OCI-LY7 (cell line): ENCODE measurements around the gene STX11. TPM values are rescaled to one million over a fixed set of nuclear protein-coding genes. Genes with fewer than 3 reads are reported as not detected.

Experiments
- BruUV-seq: library from RNA; stranded (reverse); fragments of 400-500 nt; replicated peaks from 2 replicates; lab custom pipeline; 2021; lab: Mats Ljungman, UMichigan
- CTCF ChIA-PET: fragments of 300-600 bp; sonication (Branson Sonifier 250); formaldehyde crosslinking; loops from one replicate; lab custom pipeline; 2022; ENCODE audit warnings: antibody characterized with exemption; ENCODE audit not compliant: unreplicated experiment; lab: Charles Lee
- POLR2A ChIA-PET: fragments of 300-600 bp; sonication (Branson Sonifier 250); formaldehyde crosslinking; loops from one replicate; lab custom pipeline; 2022; ENCODE audit warnings: antibody characterized with exemption; lab: Charles Lee
- DNase-seq: peaks from one replicate; pipeline ENCODE4 v3.0.0-alpha.2; 2015; ENCODE audit warnings: low spot score
- H2AFZ ChIP-seq: fragments of 200-600 bp; sonication (generic), shearing (Covaris generic); 2 replicates; pipeline ENCODE4 v1.6.1; 2014; ENCODE audit warnings: mild to moderate bottlenecking, antibody characterized with exemption, low read length, moderate library complexity
- H3K27ac ChIP-seq: fragments of 200-600 bp; sonication (generic); 2 replicates; pipeline ENCODE4 v1.5.1; 2014; ENCODE audit warnings: mixed run types, low read depth, mild to moderate bottlenecking, moderate library complexity, low read length, inconsistent platforms; ENCODE audit not compliant: poor library complexity, severe bottlenecking
- H3K36me3 ChIP-seq: fragments of 200-600 bp; sonication (generic); 2 replicates; pipeline ENCODE4 v1.6.1; 2014; ENCODE audit warnings: mild to moderate bottlenecking, antibody characterized with exemption, low read length, moderate library complexity, mixed read lengths; ENCODE audit not compliant: insufficient read depth
- H3K4me1 ChIP-seq: fragments of 200-600 bp; sonication (generic); 2 replicates; pipeline ENCODE4 v1.5.1; 2014; ENCODE audit warnings: mild to moderate bottlenecking, low read length; ENCODE audit not compliant: insufficient read depth, poor library complexity, severe bottlenecking
- H3K4me2 ChIP-seq: fragments of 200-600 bp; sonication (generic); 2 replicates; pipeline ENCODE4 v1.6.1; 2014; ENCODE audit warnings: mild to moderate bottlenecking, low read length
- H3K4me3 ChIP-seq: fragments of 200-600 bp; sonication (generic); 2 replicates; pipeline ENCODE4 v1.5.1; 2014; ENCODE audit warnings: mild to moderate bottlenecking, low read depth, low read length; ENCODE audit not compliant: poor library complexity, severe bottlenecking
- H3K79me2 ChIP-seq: fragments of 200-600 bp; sonication (generic); 2 replicates; pipeline ENCODE4 v1.6.1; 2016; ENCODE audit warnings: low read depth, mild to moderate bottlenecking, low read length, moderate library complexity, mixed read lengths; ENCODE audit not compliant: insufficient read depth
- H3K9me2 ChIP-seq: fragments of 200-600 bp; sonication (generic); 2 replicates; pipeline ENCODE4 v1.6.1; 2016; ENCODE audit warnings: mild to moderate bottlenecking, low read length, mixed read lengths; ENCODE audit not compliant: insufficient read depth
- H3K9me3 ChIP-seq: fragments of 200-600 bp; sonication (generic); 2 replicates; pipeline ENCODE4 v1.6.1; 2014; ENCODE audit warnings: mild to moderate bottlenecking, mixed run types, low read length, mixed read lengths
- H4K20me1 ChIP-seq: fragments of 200-600 bp; sonication (generic); 2 replicates; pipeline ENCODE4 v1.6.1; 2014; ENCODE audit warnings: mild to moderate bottlenecking, antibody characterized with exemption, low read length, moderate library complexity, mixed read lengths; ENCODE audit not compliant: insufficient read depth
- EZH2phosphoT487 ChIP-seq: fragments of 200-600 bp; sonication (generic); IDR thresholded peaks from 2 replicates; pipeline ENCODE4 v1.6.1; 2018; ENCODE audit warnings: low read depth, borderline replicate concordance, mild to moderate bottlenecking, mixed run types, antibody characterized with exemption, low read length, moderate library complexity, mixed read lengths
- intact Hi-C: fragments of 100-400 bp; cut with micrococcal nuclease; formaldehyde crosslinking; loops from one replicate; pipeline ENCODE4 v1.10.0; 2022; ENCODE audit not compliant: unreplicated experiment
- total RNA-seq, 2 experiments: library from RNA; depleted of rRNA in 1 of 2; stranded (reverse); fragments of >200 nt in 1 of 2; shearing (Covaris generic) in 1 of 2; gene quantifications; 2 replicates each; pipeline ENCODE4 v1.2.3, GENCODE V29; 2014 to 2022
- TF ChIP-seq, protein P1 (sequence below): fragments of 200-600 bp; sonication (generic); conservative IDR thresholded peaks from 2 replicates; pipeline ENCODE4 v1.5.1; 2014; ENCODE audit warnings: mild to moderate bottlenecking, antibody characterized with exemption, low read length, moderate library complexity, mixed read lengths

STX11 gene
- total RNA-seq, 2 experiments from 2014 or later = 0.16 to 1.1 TPM

DNA sequence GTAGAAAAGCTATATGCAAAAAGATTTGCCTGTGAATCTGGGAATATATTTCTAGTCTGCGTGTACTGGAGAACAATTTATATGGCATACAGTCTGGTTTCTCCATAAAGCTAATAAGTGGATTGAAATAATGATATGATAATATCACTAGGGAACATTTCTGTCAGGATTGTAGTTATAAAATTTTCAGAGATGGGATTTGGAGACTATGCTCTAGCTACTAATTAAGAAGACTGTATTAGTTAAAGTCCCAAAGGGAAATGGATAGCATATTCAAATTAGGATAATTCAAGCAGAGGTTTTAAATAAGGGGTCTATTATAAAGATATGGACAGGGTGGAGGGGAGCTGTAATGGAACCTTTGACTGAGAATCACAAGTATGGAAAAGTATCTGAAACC is 7.2 kb upstream of the STX11 start:
- no peak overlapping the region for H3K27ac ChIP-seq
- BruUV-seq = no TSS peak
- no peak for TF ChIP-seq EZH2phosphoT487
- TF ChIP-seq, protein P1, sequence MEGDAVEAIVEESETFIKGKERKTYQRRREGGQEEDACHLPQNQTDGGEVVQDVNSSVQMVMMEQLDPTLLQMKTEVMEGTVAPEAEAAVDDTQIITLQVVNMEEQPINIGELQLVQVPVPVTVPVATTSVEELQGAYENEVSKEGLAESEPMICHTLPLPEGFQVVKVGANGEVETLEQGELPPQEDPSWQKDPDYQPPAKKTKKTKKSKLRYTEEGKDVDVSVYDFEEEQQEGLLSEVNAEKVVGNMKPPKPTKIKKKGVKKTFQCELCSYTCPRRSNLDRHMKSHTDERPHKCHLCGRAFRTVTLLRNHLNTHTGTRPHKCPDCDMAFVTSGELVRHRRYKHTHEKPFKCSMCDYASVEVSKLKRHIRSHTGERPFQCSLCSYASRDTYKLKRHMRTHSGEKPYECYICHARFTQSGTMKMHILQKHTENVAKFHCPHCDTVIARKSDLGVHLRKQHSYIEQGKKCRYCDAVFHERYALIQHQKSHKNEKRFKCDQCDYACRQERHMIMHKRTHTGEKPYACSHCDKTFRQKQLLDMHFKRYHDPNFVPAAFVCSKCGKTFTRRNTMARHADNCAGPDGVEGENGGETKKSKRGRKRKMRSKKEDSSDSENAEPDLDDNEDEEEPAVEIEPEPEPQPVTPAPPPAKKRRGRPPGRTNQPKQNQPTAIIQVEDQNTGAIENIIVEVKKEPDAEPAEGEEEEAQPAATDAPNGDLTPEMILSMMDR = no peak
- CTCF ChIA-PET = no interaction called here
- POLR2A ChIA-PET = interaction anchor here (0.6 to 2.4 kb wide), 10 partner anchors 11 to 406 kb away, joined by 3 to 7 read pairs (median 4); no protein-coding TSS in a partner anchor
- intact Hi-C loops = no loop called here
- no peaks in the 10 kb centered on the region for H3K9me3 ChIP-seq
- no peaks in the 10 kb centered on the region for H3K79me2 ChIP-seq
- no peaks in the 10 kb centered on the region for H3K36me3 ChIP-seq
- H3K9me2 ChIP-seq = no peaks in the 10 kb centered on the region
- no peak overlapping the region for H2AFZ ChIP-seq
- H3K4me2 ChIP-seq = no peak overlapping the region
- no peaks in the 10 kb centered on the region for H4K20me1 ChIP-seq
- DNase-seq = no peak
- H3K4me1 ChIP-seq = no peaks in the 10 kb centered on the region
- H3K4me3 ChIP-seq = no peak overlapping the region

DNA sequence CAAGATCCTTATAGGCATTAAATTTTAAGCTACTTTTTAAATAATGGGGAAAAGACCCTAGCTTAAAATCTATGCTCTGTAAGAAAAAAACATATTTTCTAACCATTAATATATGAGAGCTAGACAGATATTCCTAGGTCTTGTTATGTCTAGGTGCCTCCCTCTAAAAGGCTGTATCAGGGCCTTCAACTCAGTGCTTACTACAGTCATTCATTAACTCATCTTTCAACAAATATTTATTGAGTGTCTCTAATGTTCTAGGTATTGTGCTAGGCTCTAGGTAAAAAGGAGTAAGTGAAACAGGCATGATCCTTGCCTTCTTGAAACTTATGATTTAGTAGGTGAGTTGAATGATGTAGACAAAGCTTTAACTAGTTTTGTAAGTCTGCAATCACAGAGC is 6.4 kb upstream of the STX11 start:
- H3K79me2 ChIP-seq = no peaks in the 10 kb centered on the region
- H4K20me1 ChIP-seq = no peaks in the 10 kb centered on the region
- H3K4me1 ChIP-seq = no peaks in the 10 kb centered on the region
- no peak overlapping the region for H2AFZ ChIP-seq
- DNase-seq = no peak
- intact Hi-C loops = no loop called here
- no peaks in the 10 kb centered on the region for H3K9me2 ChIP-seq
- H3K4me2 ChIP-seq = no peak overlapping the region
- no peaks in the 10 kb centered on the region for H3K36me3 ChIP-seq
- no peak overlapping the region for H3K27ac ChIP-seq
- no peaks in the 10 kb centered on the region for H3K9me3 ChIP-seq
- no TSS peak for BruUV-seq
- CTCF ChIA-PET = no interaction called here
- H3K4me3 ChIP-seq = no peak overlapping the region
- POLR2A ChIA-PET = interaction anchor here (0.7 to 2.4 kb wide), 6 partner anchors 12 to 405 kb away, joined by 3 to 5 read pairs (median 4); no protein-coding TSS in a partner anchor
- TF ChIP-seq EZH2phosphoT487 = no peak
- TF ChIP-seq, protein P1 = no peak

GRCh38 chr6:144144996-144145395 is 5.3 kb upstream of the STX11 start:
- intact Hi-C loops = loop anchor here (5.0 kb wide), 1 partner anchor 33 kb away; no protein-coding TSS in a partner anchor
- no peaks in the 10 kb centered on the region for H3K79me2 ChIP-seq
- no peak overlapping the region for H3K4me3 ChIP-seq
- H3K36me3 ChIP-seq = no peaks in the 10 kb centered on the region
- CTCF ChIA-PET = no interaction called here
- no peaks in the 10 kb centered on the region for H4K20me1 ChIP-seq
- H3K9me2 ChIP-seq = no peaks in the 10 kb centered on the region
- no peak overlapping the region for H3K27ac ChIP-seq
- no TSS peak for BruUV-seq
- TF ChIP-seq EZH2phosphoT487 = no peak
- H2AFZ ChIP-seq = no peak overlapping the region
- H3K4me2 ChIP-seq = no peak overlapping the region
- POLR2A ChIA-PET = no interaction called here
- no peak for DNase-seq
- no peaks in the 10 kb centered on the region for H3K4me1 ChIP-seq
- H3K9me3 ChIP-seq = no peaks in the 10 kb centered on the region
